ENCODE measurements around the gene TSHZ3. TPM values are rescaled to one million over a fixed set of nuclear protein-coding genes. Genes with fewer than 3 reads are reported as not detected.

TSHZ3 gene
- total RNA-seq, 1 donor from 2014 or later = 3.1 TPM

- intact Hi-C loops (cut with DNase I) = loop anchor here (10.0 kb wide), 1 partner anchor 671 kb away; no protein-coding TSS in a partner anchor
- ATAC-seq (ENCODE audit: poor library complexity) = no peak
- DNase-seq = no peak
Observed at GRCh38 chr19:31355665-31356289, 6.5 kb upstream of the TSHZ3 start.

GRCh38 chr19:31354799-31355664, 5.8 kb upstream of the TSHZ3 start:
- DNase-seq = no peak
- ATAC-seq (ENCODE audit: poor library complexity) = no peak
- intact Hi-C loops (cut with DNase I) = loop anchor here (10.0 kb wide), 1 partner anchor 670 kb away; no protein-coding TSS in a partner anchor

- DNase-seq = no peak
- no peak for ATAC-seq (ENCODE audit: poor library complexity)
- intact Hi-C loops (cut with DNase I) = loop anchor here (10.0 kb wide), 1 partner anchor 670 kb away; no protein-coding TSS in a partner anchor
Observed at GRCh38 chr19:31354316-31354715, 5.1 kb upstream of the TSHZ3 start.

GRCh38 chr19:31353833-31354232, 4.6 kb upstream of the TSHZ3 start:
- intact Hi-C loops (cut with DNase I) = loop anchor here (10.0 kb wide), 1 partner anchor 669 kb away; no protein-coding TSS in a partner anchor
- DNase-seq (no peak), ATAC-seq (ENCODE audit: poor library complexity) (no peak)

GRCh38 chr19:31352782-31353651, 3.8 kb upstream of the TSHZ3 start:
- ATAC-seq (ENCODE audit: poor library complexity) (no peak), DNase-seq (no peak)
- intact Hi-C loops (cut with DNase I) = loop anchor here (10.0 kb wide), 1 partner anchor 668 kb away; no protein-coding TSS in a partner anchor

GRCh38 chr19:31352296-31352781, 3.1 kb upstream of the TSHZ3 start:
- DNase-seq (no peak), ATAC-seq (ENCODE audit: poor library complexity) (no peak)
- intact Hi-C loops (cut with DNase I) = loop anchor here (10.0 kb wide), 1 partner anchor 668 kb away; no protein-coding TSS in a partner anchor

- ATAC-seq (ENCODE audit: poor library complexity) = no peak
- intact Hi-C loops (cut with DNase I) = loop anchor here (10.0 kb wide), 1 partner anchor 667 kb away; no protein-coding TSS in a partner anchor
- DNase-seq = no peak
Observed at GRCh38 chr19:31351855-31352195, 2.6 kb upstream of the TSHZ3 start.

- intact Hi-C loops (cut with DNase I) = loop anchor here (10.0 kb wide), 1 partner anchor 666 kb away; no protein-coding TSS in a partner anchor
- DNase-seq (peak; percentile 64), ATAC-seq (ENCODE audit: poor library complexity) (peak; percentile 15)
Observed at GRCh38 chr19:31351056-31351854, 2.0 kb upstream of the TSHZ3 start.

- intact Hi-C loops (cut with DNase I) = loop anchor here (10.0 kb wide), 1 partner anchor 666 kb away; no protein-coding TSS in a partner anchor
- peak; percentile 75 for DNase-seq
- peak; percentile 44 for ATAC-seq (ENCODE audit: poor library complexity)
Observed at GRCh38 chr19:31350693-31351055, 1.4 kb upstream of the TSHZ3 start.

GRCh38 chr19:31350033-31350692, 927 bp upstream of the TSHZ3 start:
- intact Hi-C loops (cut with DNase I) = loop anchor here (10.0 kb wide), 1 partner anchor 665 kb away; no protein-coding TSS in a partner anchor
- DNase-seq (peak; percentile 65), ATAC-seq (ENCODE audit: poor library complexity) (peak; percentile 28)

- DNase-seq (peak; percentile 57), ATAC-seq (ENCODE audit: poor library complexity) (peak; percentile 4)
- intact Hi-C loops (cut with DNase I) = no loop called here
Observed at GRCh38 chr19:31348481-31349159, 616 bp downstream of the TSHZ3 start.

GRCh38 chr19:31347828-31348392, 1.3 kb downstream of the TSHZ3 start:
- ATAC-seq (ENCODE audit: poor library complexity) (no peak), DNase-seq (no peak)
- intact Hi-C loops (cut with DNase I) = no loop called here

- no peak for DNase-seq
- intact Hi-C loops (cut with DNase I) = no loop called here
- ATAC-seq (ENCODE audit: poor library complexity) = no peak
Observed at GRCh38 chr19:31347354-31347753, 1.9 kb downstream of the TSHZ3 start.

- ATAC-seq (ENCODE audit: poor library complexity) (no peak), DNase-seq (no peak)
- intact Hi-C loops (cut with DNase I) = no loop called here
Observed at GRCh38 chr19:31346184-31347059, 2.8 kb downstream of the TSHZ3 start.

- ATAC-seq (ENCODE audit: poor library complexity) (no peak), DNase-seq (no peak)
- intact Hi-C loops (cut with DNase I) = no loop called here
Observed at GRCh38 chr19:31344403-31344802, 4.8 kb downstream of the TSHZ3 start.

All from Right ventricle myocardium superior (tissue), 1 donor.